CD4-positive, alpha-beta T cell treated with Interleukin-21 for 1 hour (primary cell): ENCODE data around the gene SOAT2.

Experiments
- DNase-seq: peaks from one replicate; pipeline ENCODE4 v3.0.0-alpha.2; 2020

SOAT2 gene

DNA sequence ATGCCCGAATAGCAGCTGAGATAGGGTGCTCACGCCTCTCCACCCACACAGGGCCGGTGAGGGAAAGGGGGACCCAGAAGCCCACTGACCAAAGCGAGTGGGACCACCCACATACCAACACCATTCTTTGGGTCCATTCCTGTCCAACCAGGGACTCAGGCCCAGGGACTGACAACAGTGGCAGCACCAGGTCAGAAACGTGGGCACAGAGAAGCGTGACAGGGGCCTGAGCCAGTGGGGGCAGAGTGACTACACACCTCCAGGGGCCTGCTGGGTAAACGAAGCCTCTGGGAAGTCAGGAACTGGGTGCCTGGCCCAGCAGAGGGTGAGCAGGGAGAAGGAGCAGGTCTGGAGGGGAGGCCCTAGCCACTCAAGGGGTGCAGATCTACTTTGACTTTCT lies 37.8 kb upstream of the SOAT2 start:
- no peak for DNase-seq

DNA sequence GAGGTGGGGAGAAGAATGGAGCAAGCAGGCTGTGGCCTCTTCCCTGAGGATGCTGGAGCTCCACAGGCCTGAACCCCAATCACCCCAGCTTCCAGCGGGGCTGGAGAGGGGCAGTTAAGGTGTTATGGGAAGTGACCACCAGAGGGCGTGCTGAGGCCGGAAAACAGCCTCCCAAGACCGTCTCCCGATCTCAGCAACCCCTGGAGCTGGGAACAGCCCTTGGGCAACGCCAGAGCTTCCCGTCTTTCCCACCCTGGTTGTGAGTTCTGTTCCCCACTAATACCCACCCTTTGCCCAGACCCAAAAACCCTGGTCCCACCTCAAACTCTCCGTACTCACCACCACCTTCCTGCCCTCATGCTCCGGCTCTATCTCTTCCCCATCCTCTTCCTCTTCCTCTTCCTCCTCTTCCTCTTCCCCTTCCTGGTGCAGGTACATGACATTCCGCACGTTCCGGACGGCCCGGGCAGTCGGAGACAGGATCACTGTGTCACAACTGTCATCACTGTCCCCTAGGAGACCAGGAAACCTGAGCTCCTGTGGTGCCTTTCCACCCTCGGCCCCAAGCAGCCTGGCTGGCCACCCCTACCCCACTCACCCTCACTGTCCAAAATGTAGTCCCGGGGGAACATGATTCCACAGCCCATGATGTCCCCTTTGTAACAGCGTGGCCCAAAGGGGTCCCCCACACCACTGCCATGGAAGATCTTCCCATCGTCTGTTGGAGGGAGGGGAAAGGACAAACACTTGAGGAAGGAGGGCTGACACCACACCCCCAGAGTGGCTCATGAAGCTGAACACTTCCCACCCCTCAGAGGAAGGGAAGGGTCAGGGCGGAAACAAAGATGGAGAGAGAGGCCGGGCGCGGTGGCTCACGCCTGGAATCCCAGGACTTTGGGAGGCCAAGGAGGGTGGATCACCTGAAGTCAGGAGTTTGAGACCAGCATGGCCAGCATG lies 37.0 kb upstream of the SOAT2 start:
- DNase-seq = peak; percentile 64

DNA sequence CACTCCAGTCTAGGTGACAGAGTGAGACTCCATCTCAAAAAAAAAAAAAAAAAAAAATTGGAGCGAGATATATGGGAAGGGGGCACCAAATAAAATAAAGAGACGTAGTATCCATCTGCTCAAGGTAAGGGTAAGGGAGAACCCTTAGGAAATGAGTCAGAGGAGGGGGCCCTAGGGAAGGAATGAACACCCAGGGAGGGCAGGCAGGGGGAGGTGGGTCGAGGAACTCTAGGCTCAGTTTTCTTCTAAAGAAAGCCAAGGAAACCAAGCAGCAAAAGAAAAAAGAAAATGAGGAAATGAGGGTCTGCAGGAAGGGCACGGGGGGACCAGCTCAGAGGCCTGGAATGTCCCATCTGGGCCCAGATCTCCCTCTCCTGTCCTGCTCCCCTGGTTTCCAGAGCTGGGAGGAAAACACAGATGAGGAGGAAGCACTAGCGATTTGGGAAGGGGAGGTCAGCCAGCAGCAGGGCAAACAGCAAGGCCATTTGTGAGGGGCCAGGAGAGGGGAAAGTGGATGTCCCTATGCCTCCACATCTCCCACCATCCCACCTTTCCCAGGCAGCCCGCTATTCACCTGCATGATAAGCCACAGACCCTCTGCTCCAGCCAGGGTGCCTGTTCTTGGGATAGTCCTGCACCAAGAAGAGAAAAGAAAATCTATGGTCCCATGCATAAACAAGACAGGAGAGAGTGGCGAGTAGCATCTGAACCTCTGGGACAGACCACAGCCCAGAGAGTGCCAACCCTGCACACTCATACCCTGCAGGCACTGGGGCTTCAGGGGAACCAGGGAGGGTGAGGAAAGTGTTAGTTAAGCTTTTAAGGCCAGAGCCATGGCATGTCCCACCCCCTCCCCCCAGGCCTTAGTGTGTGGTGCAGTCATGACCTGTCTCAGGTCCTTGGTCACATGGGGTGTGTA lies 36.0 kb upstream of the SOAT2 start:
- DNase-seq = no peak

DNA sequence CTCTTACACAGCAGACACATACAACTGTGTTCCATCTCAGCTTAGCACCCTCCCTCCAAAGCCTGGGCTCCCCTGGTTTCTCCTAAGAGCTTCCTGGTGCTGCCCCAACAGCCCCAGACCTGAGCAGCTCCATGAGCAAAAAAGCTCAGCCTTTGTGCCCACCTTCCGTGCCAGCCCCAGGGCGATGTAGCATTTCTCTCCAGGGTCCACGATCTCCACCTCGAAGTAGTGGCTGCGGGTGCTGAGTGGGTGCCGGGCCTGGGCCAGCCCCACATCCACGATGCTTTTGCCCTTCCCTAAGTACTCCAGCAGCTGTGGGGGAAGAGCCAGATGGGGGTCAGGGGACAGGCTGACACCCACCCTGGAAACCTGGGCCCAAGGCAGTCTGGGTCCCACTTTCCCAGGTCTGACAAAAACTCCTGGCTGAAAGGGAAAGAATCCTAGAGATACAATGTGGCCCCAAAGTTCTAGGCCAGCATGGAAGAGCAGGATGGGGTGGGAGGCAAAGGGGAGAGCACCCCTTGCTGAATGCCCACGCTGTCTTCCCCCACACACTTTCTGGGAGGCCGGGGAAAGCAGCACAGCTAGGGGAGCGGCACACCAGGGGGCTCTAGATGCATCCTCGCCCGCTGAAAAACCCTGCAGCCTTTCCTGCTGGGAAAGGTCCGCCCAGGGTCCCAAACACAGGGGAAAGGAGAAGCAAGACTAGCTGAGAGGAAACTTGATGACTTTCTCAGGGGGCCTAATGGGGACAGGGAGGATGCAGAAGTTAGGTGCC lies 35.1 kb upstream of the SOAT2 start:
- no peak for DNase-seq

- no peak for DNase-seq
Observed at GRCh38 chr12:53068811-53069585, 34.3 kb upstream of the SOAT2 start.

- no peak for DNase-seq
Observed at GRCh38 chr12:53069621-53070410, 33.5 kb upstream of the SOAT2 start.

GRCh38 chr12:53070877-53071492 lies 32.3 kb upstream of the SOAT2 start:
- DNase-seq = no peak

DNA sequence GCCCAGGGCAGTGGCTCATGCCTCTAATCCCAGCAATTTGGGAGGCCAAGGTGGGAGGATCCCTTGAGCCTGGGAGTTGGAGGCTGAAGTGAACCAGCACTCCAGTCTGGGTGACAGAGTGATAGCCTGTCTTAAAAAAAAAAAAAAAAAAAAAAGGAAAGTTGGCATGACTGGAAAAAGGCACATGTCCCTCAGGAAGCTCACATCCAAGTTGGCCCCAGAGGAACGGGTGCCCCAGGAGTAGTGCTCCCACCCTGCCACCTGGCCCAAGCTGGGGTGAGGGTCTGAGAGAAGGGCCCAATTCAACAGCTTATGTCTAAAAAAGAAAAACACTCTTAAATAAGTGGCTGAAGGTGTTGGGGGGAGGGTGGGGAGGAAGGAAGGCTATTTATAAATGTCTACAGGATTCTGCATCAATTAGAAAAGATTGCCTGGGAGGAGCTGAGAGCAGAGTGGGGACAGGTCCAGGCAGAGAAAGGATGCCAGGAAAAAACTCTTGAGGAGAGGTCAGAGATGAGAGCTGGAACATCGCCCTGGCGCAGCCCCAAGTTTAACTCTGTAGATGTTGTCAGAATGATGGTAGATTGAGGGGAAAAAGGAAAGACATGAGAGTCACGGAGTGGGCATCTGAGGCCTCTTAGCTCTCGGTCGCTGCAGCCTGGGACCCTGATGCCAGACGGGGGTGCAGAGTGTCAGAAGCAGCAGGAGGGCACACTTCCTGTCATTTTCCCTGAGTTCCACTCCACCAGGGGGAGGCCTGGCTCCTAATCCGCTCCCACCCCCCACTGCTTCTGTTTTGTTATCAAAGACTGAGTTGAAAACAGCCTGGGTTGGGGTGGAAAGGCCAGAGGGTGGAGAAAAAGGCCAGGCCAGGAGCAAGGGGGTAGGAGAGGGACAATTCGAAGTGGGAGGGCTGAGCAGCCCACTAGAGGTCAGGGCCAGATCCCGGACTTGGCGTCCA lies 31.4 kb upstream of the SOAT2 start:
- no peak for DNase-seq

- no peak for DNase-seq
Observed at GRCh38 chr12:53073881-53074280, 29.4 kb upstream of the SOAT2 start.

DNA sequence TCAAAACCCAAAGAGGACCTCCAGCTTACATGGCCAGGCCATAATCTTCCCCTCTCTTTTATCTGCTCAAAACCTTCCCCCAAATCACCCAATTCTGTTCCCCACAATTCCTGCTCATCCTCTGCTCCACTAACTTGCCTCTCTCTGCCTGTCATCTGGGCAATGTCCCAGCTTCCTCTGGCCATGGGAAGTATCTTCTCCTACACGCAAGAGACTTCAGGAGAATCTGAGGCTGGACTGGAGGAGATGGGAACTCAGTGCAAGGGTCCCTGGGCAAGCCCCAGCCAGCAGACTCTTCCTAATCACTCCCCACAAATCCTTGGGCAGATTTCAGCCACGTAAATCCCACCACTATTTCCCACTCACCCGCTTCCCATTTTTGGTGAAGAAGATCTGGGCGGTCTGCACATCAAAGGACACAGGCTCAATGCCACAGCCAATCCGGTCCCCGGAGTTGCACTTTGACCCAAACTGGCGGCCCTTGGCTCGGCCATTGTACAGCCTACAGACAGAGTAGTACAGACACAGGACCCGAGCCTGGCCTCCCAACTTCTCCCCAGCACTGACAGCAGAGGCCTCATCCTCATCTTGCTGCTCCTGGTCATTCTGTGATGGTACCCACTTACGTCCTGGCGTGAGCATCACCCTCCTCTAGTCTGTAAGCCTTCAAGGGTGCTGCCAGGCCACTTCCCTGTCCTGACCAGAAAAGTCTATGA lies 28.8 kb upstream of the SOAT2 start:
- DNase-seq = no peak

- no peak for DNase-seq
Observed at GRCh38 chr12:53074999-53075370, 28.3 kb upstream of the SOAT2 start.

DNA sequence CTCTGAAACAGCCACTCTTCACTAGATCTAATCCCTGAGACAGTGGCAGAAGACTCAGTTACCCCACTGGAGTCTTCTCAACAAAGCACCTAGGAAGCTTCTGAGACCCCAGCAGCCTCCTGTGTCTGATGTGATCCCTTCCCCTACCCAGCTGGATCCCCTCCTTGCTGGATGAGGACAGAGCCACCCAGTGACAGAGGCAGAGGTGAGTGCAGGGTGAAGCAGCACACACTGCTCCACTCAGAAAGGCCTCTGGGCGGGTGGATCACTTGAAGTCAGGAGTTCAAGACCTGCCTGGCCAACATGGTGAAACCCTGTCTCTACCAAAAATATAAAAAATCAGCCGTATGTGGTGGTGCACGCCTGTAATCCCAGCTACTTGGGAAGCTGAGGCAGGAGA lies 26.8 kb upstream of the SOAT2 start:
- no peak for DNase-seq

GRCh38 chr12:53077030-53077429 lies 26.3 kb upstream of the SOAT2 start:
- DNase-seq = no peak

DNA sequence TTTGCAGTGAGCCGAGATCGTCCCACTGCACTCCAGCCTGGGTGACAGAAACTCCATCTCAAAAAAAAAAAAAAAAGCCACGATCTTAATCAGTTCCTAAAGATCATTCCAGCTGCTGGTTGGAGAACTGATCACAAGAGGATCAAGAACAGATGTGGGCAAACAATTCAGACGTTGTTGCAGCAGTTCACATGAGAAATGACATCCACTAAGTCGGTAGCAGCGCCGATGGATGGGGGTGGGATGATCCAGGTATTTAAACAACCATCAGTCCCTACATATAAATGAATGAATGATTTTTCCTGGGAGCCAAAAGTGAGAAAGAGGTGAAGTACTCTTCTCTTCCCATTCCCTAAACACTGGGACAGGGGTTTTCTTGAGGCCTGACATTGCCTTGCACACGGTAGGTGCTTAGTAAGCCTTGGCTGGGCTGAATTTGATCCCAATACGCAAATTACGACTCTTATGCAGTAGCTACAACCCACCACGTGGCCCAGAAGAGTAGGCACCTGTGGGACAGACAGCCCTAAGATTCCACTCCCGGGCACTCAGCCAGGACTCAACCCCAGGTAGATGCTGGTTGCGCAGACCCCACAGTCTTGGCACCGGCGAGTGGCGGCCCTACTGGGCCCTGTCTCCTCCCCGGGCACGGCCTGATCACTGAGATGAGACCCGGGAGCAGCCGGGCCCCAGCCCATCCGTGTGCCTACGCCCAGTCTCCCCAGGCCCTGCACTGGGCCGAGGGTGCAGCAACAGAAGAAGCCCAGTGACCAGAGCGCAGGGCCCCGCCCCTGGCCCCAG lies 24.7 kb upstream of the SOAT2 start:
- DNase-seq = no peak

DNA sequence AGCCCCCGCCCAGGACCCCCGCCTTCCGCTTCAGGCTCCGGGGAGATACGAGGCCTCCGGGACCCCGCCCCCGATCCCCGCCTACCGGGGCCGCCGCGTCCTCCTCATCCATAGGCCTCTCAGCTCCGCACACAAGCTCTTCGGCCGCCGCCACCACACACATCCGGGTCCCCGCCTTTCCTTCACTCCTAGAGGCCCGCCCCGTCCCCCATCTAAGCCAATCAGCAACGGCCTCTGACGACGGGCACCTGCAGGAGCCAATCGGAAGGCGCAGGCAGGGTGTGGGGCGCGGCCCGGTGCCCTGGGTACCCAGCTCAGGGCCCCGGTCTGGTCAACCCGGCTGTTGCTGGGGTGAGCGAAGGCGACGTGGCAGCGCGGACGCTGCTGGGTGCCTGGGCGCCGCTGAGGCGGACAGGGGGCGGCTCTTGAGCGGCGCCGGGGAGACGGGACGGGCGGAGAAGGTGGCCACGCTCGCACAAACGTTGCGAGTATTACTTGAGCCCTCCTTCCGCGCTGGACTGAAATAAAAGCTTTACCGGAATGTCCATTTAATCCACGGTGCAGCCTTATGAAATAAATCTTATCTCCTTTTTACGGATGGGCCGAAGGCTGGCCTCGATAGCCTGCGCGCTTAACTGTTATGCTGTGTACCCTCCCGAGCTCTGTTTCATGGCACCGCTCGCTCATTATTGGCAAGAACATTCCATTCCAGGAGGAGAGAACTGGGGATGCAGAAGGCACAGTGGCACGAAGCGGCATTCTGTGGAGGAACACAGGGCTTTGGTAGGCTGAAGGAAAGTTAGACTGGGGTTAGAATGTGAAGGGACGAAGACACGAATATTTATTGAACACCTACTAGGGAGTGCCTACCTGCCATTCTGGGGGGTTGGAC lies 23.8 kb upstream of the SOAT2 start, which contains the start of gene SPRYD3:
Gene SPRYD3, minus strand, starts transcription at position 165 of the 892 bp plus-strand sequence. Its CDS starts 57 bp downstream, at position 108.
- peak; percentile 98 for DNase-seq

DNA sequence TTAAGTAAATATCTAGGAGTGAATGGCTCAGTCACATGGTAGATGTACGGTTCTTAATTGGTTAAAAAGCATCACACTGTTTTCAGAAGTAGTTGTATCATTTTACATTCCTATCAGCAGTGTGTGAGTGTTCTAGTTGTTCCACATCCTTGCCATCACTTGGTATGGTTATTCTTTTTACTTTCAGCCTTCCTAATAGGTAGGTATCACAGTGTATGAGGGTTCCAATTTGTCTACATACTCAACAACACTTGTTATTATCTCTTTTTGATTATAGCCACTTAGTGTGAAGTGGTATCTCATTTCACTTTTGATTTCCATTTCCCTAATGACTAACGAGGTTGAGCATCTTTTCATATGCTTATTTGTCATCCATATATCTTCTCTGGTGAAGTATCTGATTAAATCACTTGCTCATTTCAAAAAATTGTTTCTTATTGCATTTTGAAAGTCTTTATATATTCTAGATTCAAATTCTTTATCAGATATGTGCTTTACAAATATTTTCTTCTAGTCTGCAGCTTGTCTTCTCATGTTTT lies 20.6 kb upstream of the SOAT2 start:
- no peak for DNase-seq

GRCh38 chr12:53086361-53086760 lies 16.9 kb upstream of the SOAT2 start:
- no peak for DNase-seq
